ENCODE measurements around the gene AFAP1.

GRCh38 chr4:7964890-7965662 lies 25.4 kb upstream of the AFAP1 start:
- no peak for TF ChIP-seq CTCF (IDR thresholded peaks at IDR 0.05)
- TF ChIP-seq EZH2phosphoT487 (IDR thresholded peaks at IDR 0.05): no peak

Data from neural progenitor cell (in vitro differentiated cells).